GM23338 (cell line): ENCODE measurements around the gene MKLN1.

Source experiments
- CREB1 ChIP-seq: fragments of 250-450 bp; sonication (Bioruptor Pico); IDR thresholded peaks from 2 replicates; pipeline ENCODE4 v1.5.0; 2020; ENCODE audit warnings: low read depth, mild to moderate bottlenecking, moderate library complexity
- EZH2 ChIP-seq: fragments of 200-600 bp; sonication (generic); IDR thresholded peaks from one replicate; pipeline ENCODE4 v1.8.0; 2017; ENCODE audit warnings: antibody characterized with exemption, mild to moderate bottlenecking, low read depth; ENCODE audit not compliant: unreplicated experiment
- EZH2phosphoT487 ChIP-seq: fragments of 200-600 bp; sonication (generic); IDR thresholded peaks from one replicate; pipeline ENCODE4 v1.8.1; 2018; ENCODE audit warnings: antibody characterized with exemption; ENCODE audit not compliant: unreplicated experiment
- JUNB ChIP-seq: IDR thresholded peaks from one replicate; pipeline ENCODE4 v1.6.1; 2016; ENCODE audit warnings: antibody characterized with exemption; ENCODE audit not compliant: unreplicated experiment
- NANOG ChIP-seq: IDR thresholded peaks from 2 replicates; pipeline ENCODE4 v1.6.1; 2016; ENCODE audit warnings: antibody characterized with exemption, borderline replicate concordance
- POLR2AphosphoS5 ChIP-seq: IDR thresholded peaks from 2 replicates; pipeline ENCODE4 v1.6.1; 2016; ENCODE audit warnings: antibody characterized with exemption, low read depth
- STAT1 ChIP-seq: IDR thresholded peaks from one replicate; pipeline ENCODE4 v1.6.1; 2016; ENCODE audit warnings: antibody characterized with exemption; ENCODE audit not compliant: unreplicated experiment
- ZNF114 ChIP-seq: fragments of 250-450 bp; sonication (Bioruptor Pico); IDR thresholded peaks from 2 replicates; pipeline ENCODE4 v1.5.0; 2020; ENCODE audit warnings: mild to moderate bottlenecking, moderate library complexity
- ZNF331 ChIP-seq: fragments of 250-450 bp; sonication (Bioruptor Pico); IDR thresholded peaks from 2 replicates; pipeline ENCODE4 v1.5.0; 2020; ENCODE audit warnings: low read depth, mild to moderate bottlenecking, moderate library complexity
- TF ChIP-seq, protein P1 (sequence below), 2 experiments: fragments of 200-600 bp in 1 of 2; sonication (generic) in 1 of 2; conservative IDR thresholded peaks; 2 replicates each; pipeline versions ENCODE4 v1.5.1 to v1.6.1; 2016 to 2017; ENCODE audit warnings: antibody characterized with exemption in 2 of 2, low read depth in 2 of 2, mild to moderate bottlenecking in 2 of 2, moderate library complexity in 1 of 2
- TF ChIP-seq, protein P2 (sequence below): IDR thresholded peaks from one replicate; pipeline ENCODE4 v1.6.1; 2018; ENCODE audit warnings: antibody characterized with exemption; ENCODE audit not compliant: unreplicated experiment
- TF ChIP-seq, protein P3 (sequence below): IDR thresholded peaks from 2 replicates; pipeline ENCODE4 v1.6.1; 2016; ENCODE audit warnings: antibody characterized with exemption
- TF ChIP-seq, protein P4 (sequence below): fragments of 250-450 bp; sonication (Bioruptor Pico); IDR thresholded peaks from 2 replicates; pipeline ENCODE4 v1.5.0; 2020; ENCODE audit warnings: mild to moderate bottlenecking, moderate library complexity

DNA sequence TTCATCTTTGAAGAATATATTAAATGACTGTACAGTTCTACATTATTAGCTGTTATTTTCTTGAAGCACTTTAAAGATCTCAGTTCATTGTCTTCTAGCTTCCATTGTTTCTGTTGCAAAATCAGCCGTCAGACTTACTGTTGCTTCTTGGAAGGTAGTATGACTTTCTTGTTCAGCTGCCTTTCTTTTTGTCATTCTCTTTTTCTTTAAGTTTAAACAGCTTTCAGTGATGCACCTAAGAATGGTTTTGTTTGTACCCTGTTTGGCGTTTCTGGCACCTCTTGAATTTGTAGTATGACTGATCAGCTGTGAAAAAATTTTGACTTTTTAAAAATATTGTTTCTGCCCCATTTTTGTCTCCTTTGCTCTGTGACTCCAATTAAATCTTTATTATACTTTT, 9.3 kb downstream of the MKLN1 start:
- TF ChIP-seq, protein P1, sequence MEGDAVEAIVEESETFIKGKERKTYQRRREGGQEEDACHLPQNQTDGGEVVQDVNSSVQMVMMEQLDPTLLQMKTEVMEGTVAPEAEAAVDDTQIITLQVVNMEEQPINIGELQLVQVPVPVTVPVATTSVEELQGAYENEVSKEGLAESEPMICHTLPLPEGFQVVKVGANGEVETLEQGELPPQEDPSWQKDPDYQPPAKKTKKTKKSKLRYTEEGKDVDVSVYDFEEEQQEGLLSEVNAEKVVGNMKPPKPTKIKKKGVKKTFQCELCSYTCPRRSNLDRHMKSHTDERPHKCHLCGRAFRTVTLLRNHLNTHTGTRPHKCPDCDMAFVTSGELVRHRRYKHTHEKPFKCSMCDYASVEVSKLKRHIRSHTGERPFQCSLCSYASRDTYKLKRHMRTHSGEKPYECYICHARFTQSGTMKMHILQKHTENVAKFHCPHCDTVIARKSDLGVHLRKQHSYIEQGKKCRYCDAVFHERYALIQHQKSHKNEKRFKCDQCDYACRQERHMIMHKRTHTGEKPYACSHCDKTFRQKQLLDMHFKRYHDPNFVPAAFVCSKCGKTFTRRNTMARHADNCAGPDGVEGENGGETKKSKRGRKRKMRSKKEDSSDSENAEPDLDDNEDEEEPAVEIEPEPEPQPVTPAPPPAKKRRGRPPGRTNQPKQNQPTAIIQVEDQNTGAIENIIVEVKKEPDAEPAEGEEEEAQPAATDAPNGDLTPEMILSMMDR (conservative IDR thresholded peaks at IDR 0.05; ENCODE audit: low read depth in 2 of 2), result no peak
- TF ChIP-seq EZH2 (no peak), EZH2phosphoT487 (no peak), POLR2AphosphoS5 (no peak), CREB1 (CRISPR knock-in tag) (no peak), ZNF114 (CRISPR knock-in tag) (no peak), JUNB (no peak), STAT1 (no peak), ZNF331 (CRISPR knock-in tag) (no peak), NANOG (no peak)
- TF ChIP-seq, protein P2, sequence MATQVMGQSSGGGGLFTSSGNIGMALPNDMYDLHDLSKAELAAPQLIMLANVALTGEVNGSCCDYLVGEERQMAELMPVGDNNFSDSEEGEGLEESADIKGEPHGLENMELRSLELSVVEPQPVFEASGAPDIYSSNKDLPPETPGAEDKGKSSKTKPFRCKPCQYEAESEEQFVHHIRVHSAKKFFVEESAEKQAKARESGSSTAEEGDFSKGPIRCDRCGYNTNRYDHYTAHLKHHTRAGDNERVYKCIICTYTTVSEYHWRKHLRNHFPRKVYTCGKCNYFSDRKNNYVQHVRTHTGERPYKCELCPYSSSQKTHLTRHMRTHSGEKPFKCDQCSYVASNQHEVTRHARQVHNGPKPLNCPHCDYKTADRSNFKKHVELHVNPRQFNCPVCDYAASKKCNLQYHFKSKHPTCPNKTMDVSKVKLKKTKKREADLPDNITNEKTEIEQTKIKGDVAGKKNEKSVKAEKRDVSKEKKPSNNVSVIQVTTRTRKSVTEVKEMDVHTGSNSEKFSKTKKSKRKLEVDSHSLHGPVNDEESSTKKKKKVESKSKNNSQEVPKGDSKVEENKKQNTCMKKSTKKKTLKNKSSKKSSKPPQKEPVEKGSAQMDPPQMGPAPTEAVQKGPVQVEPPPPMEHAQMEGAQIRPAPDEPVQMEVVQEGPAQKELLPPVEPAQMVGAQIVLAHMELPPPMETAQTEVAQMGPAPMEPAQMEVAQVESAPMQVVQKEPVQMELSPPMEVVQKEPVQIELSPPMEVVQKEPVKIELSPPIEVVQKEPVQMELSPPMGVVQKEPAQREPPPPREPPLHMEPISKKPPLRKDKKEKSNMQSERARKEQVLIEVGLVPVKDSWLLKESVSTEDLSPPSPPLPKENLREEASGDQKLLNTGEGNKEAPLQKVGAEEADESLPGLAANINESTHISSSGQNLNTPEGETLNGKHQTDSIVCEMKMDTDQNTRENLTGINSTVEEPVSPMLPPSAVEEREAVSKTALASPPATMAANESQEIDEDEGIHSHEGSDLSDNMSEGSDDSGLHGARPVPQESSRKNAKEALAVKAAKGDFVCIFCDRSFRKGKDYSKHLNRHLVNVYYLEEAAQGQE, result no peak
- TF ChIP-seq, protein P3, sequence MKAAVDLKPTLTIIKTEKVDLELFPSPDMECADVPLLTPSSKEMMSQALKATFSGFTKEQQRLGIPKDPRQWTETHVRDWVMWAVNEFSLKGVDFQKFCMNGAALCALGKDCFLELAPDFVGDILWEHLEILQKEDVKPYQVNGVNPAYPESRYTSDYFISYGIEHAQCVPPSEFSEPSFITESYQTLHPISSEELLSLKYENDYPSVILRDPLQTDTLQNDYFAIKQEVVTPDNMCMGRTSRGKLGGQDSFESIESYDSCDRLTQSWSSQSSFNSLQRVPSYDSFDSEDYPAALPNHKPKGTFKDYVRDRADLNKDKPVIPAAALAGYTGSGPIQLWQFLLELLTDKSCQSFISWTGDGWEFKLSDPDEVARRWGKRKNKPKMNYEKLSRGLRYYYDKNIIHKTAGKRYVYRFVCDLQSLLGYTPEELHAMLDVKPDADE, result no peak
- TF ChIP-seq, protein P4, sequence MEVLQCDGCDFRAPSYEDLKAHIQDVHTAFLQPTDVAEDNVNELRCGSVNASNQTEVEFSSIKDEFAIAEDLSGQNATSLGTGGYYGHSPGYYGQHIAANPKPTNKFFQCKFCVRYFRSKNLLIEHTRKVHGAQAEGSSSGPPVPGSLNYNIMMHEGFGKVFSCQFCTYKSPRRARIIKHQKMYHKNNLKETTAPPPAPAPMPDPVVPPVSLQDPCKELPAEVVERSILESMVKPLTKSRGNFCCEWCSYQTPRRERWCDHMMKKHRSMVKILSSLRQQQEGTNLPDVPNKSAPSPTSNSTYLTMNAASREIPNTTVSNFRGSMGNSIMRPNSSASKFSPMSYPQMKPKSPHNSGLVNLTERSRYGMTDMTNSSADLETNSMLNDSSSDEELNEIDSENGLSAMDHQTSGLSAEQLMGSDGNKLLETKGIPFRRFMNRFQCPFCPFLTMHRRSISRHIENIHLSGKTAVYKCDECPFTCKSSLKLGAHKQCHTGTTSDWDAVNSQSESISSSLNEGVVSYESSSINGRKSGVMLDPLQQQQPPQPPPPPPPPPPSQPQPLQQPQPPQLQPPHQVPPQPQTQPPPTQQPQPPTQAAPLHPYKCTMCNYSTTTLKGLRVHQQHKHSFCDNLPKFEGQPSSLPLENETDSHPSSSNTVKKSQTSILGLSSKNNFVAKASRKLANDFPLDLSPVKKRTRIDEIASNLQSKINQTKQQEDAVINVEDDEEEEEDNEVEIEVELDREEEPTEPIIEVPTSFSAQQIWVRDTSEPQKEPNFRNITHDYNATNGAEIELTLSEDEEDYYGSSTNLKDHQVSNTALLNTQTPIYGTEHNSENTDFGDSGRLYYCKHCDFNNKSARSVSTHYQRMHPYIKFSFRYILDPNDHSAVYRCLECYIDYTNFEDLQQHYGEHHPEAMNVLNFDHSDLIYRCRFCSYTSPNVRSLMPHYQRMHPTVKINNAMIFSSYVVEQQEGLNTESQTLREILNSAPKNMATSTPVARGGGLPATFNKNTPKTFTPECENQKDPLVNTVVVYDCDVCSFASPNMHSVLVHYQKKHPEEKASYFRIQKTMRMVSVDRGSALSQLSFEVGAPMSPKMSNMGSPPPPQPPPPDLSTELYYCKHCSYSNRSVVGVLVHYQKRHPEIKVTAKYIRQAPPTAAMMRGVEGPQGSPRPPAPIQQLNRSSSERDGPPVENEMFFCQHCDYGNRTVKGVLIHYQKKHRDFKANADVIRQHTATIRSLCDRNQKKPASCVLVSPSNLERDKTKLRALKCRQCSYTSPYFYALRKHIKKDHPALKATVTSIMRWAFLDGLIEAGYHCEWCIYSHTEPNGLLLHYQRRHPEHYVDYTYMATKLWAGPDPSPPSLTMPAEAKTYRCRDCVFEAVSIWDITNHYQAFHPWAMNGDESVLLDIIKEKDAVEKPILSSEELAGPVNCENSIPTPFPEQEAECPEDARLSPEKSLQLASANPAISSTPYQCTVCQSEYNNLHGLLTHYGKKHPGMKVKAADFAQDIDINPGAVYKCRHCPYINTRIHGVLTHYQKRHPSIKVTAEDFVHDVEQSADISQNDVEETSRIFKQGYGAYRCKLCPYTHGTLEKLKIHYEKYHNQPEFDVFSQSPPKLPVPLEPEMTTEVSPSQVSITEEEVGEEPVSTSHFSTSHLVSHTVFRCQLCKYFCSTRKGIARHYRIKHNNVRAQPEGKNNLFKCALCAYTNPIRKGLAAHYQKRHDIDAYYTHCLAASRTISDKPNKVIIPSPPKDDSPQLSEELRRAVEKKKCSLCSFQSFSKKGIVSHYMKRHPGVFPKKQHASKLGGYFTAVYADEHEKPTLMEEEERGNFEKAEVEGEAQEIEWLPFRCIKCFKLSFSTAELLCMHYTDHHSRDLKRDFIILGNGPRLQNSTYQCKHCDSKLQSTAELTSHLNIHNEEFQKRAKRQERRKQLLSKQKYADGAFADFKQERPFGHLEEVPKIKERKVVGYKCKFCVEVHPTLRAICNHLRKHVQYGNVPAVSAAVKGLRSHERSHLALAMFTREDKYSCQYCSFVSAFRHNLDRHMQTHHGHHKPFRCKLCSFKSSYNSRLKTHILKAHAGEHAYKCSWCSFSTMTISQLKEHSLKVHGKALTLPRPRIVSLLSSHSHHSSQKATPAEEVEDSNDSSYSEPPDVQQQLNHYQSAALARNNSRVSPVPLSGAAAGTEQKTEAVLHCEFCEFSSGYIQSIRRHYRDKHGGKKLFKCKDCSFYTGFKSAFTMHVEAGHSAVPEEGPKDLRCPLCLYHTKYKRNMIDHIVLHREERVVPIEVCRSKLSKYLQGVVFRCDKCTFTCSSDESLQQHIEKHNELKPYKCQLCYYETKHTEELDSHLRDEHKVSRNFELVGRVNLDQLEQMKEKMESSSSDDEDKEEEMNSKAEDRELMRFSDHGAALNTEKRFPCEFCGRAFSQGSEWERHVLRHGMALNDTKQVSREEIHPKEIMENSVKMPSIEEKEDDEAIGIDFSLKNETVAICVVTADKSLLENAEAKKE (CRISPR knock-in tag), result no peak
